GM10266 (cell line): Measurements from ENCODE around the gene CTTNBP2.
A peak's percentile ranks its signal among the peaks of the same experiment; 100 is the strongest.
"Not testable (repeated sequence)": the region's sequence is repeated elsewhere in the genome, so short reads cannot be mapped to it uniquely, and the experiment has no call there.

Experiments
- DNase-seq: peaks from one replicate; pipeline ENCODE4 v3.0.0; 2012; ENCODE audit errors: extremely low spot score
- CTCF ChIP-seq: IDR thresholded peaks from 2 replicates; pipeline ENCODE4 v1.5.1; 2012; ENCODE audit warnings: mild to moderate bottlenecking, low read depth; ENCODE audit not compliant: control insufficient read depth, insufficient read depth; ENCODE audit errors: missing control alignments

Gene CTTNBP2

DNA sequence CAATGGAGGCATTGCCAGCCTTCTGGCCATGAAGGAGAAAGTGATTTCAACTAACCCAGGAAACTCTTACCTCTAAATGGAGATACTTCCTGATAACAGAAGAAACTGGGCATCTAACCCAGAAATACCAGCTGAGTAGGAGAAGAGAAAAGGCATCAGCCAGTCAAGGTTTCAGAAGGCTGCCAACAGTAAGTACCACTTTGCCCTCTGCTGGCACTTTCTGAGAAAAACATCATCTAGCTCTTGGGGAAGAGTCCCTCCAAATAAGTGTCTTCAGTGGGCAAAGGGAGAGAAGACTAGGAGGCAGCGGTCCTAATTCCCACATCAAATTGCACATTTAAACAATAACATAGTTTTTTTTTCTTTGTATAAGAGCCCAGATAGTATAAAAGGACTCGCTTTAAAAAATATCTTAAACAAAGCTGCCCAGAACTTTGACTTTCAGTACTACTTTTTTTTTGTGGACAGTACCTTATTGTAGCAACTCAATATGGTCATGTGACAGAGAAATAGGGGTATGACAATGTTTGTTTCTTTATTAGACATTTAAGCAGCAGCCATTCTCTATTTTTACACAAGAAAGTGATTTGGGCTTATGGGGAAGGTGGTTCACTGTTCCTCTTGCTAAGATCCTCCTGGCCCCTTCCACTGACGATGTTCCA lies 157.3 kb downstream of the CTTNBP2 start:
- peak; percentile 28 for DNase-seq
- peak; percentile 60 for TF ChIP-seq CTCF

GRCh38 chr7:117711556-117711955 lies 161.7 kb downstream of the CTTNBP2 start:
- no peak for DNase-seq
- no peak for TF ChIP-seq CTCF

DNA sequence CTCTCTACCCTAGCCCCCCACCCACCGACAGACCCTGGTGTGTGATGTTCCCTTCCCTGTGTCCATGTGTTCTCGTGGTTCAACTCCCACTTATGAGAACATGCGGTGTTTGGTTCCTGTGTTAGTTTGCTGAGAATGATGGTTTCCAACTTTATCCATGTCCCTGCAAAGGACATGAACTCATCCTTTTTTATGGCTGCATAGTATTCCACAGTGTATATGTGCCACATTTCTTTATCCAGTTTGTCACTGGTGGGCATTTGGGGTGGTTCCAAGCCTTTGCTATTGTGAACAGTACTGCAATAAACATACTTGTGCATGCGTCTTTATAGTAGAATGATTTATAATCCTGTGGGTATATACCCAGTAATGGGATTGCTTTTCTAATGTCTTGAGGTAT lies 165.1 kb downstream of the CTTNBP2 start:
- DNase-seq, result not testable (repeated sequence)

GRCh38 chr7:117707080-117707479 lies 166.2 kb downstream of the CTTNBP2 start:
- no peak for TF ChIP-seq CTCF
- no peak for DNase-seq

DNA sequence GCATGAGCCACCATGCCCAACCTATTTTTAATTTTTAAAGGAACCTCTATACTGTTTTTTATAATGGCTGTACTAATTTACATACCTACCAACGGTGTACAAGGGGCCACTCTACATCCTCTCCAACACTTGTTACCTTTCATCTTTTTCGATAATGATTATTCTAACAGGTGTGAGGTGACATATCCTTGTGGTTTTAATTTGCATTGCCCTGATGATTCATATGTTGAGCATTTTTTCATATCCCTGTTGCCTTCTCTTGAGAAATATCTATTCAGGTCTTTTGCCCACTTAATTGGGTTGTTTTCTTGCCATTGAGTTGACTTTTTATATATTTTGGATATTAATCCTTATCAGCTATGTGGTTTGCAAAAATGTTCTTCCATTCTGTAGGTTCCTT lies 167.0 kb downstream of the CTTNBP2 start:
- DNase-seq, result no peak
- no peak for TF ChIP-seq CTCF

GRCh38 chr7:117705630-117706029 lies 167.6 kb downstream of the CTTNBP2 start:
- DNase-seq, result no peak
- no peak for TF ChIP-seq CTCF

DNA sequence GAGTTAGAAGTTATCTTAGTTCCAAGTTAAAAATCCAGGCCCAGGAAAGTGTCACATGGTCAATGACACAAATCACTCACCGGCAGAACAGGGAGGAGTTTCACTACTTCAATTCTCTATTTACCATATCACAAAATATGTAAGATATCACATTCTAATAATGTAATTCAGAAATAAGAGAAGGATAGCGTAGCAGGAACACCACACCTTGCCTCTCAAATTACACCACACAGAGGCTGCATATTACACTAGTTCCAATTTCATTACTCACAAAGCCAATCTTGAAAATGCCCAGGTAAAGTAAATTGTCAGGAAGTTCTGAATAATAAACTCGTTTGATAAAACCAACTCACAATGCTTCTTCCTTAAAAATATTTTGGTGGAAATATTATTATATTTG lies 169.2 kb downstream of the CTTNBP2 start:
- DNase-seq, result no peak
- TF ChIP-seq CTCF, result no peak

GRCh38 chr7:117698018-117698417 lies 175.2 kb downstream of the CTTNBP2 start:
- no peak for TF ChIP-seq CTCF
- DNase-seq, result no peak
